ENCODE results near the gene ZNF474. TPM values are rescaled to one million over a fixed set of nuclear protein-coding genes. Genes with fewer than 3 reads are reported as not detected.

The ZNF474 gene
- total and polyA plus RNA-seq, 2 of the 4 experiments (the other 2 are of a cell fraction) = 0.24 to 0.54 TPM

DNA sequence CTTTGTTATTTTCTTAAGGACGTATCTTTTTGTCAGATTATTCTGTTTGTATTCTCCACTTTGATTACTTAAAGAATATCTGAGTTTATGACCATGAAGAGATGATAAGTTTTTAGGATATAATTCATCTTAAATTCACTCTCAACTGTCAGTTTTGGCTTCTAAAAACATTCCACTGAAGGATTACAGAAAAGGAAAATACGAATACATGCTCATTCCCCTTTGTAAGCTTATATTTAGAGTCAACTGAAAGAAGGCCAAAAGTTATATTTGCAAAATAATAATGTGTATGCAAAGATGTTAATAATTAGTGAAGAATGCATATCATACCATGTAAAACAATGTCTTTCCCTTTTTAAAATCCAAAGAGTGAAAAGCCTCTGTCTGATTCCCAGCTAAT is 52.5 kb downstream of the ZNF474 start:
- POLR2A ChIA-PET (ENCODE audit: unreplicated experiment) = interaction anchor here (1.4 kb wide), 1 partner anchor 104 kb away, joined by 7 read pairs; the partner anchor contains the start of gene LOX
- TF ChIP-seq ELK1 (IDR thresholded peaks at IDR 0.05; ENCODE audit: borderline replicate concordance, low read depth, low read length) (no peak), POLR2A (IDR thresholded peaks at IDR 0.05; ENCODE audit: low read depth, low read length) (no peak), USF2 (IDR thresholded peaks at IDR 0.05; ENCODE audit: low read depth, low read length) (no peak), NFE2L2 (IDR thresholded peaks at IDR 0.05; ENCODE audit: low read depth, low read length) (no peak), RAD21 (IDR thresholded peaks at IDR 0.05; ENCODE audit: low read length) (no peak), RFX5 (IDR thresholded peaks at IDR 0.05; ENCODE audit: low read depth, low read length) (no peak), FOS (IDR thresholded peaks at IDR 0.05; ENCODE audit: low read depth, low read length) (no peak), CHD1 (IDR thresholded peaks at IDR 0.05; ENCODE audit: low read depth, low read length) (no peak), RCOR1 (IDR thresholded peaks at IDR 0.05; ENCODE audit: insufficient replicate concordance, low read length) (no peak), BHLHE40 (IDR thresholded peaks at IDR 0.05; ENCODE audit: low read depth, low read length) (no peak), MAFK (IDR thresholded peaks at IDR 0.05; ENCODE audit: low read depth, low read length) (no peak)
- H2BK120ac ChIP-seq (ENCODE audit: low read depth, low read length) = peak overlapping the region; percentile 89; the same call in 1 of the 2 replicates
- no peak overlapping the region for H2AFZ ChIP-seq (replicated peaks; ENCODE audit: low read length, poor library complexity)
- H3K4me1 ChIP-seq (ENCODE audit: control insufficient read depth, insufficient read depth, low read length) = peaks cover 11% of the 10 kb centered on the region
- H3K4me2 ChIP-seq (ENCODE audit: low read depth, low read length) = peak overlapping the region; percentile 58
- H3K27ac ChIP-seq (ENCODE audit: insufficient read depth, low read length) = peak overlapping the region; percentile 66; the same call in 1 of the 2 replicates
- WGBS, 2 experiments (ENCODE audit: extremely low coverage in 2 of 2, insufficient read length in 1 of 2) = no CpG with 5 or more reads among the region's 2 CpGs
- H3K56ac ChIP-seq (ENCODE audit: extremely low read depth, insufficient read depth, low read length) = peak overlapping the region; percentile 88; the same call in 1 of the 2 replicates
- H3K18ac ChIP-seq (ENCODE audit: low read depth, low read length) = peak overlapping the region; percentile 42
- H3K4ac ChIP-seq (ENCODE audit: low read depth, low read length) = peak overlapping the region; percentile 80; the same call in 1 of the 2 replicates
- in situ Hi-C loops (cut with MboI; ENCODE audit: low sequenced_read_pairs) = no loop called here
- H4K5ac ChIP-seq (ENCODE audit: low read depth, low read length) = peak overlapping the region; percentile 57; the same call in 1 of the 2 replicates
- DNase-seq = no peak
- H3K9ac ChIP-seq (ENCODE audit: low read depth, low read length) = peak overlapping the region; percentile 39; the same call in 1 of the 2 replicates
- H2BK5ac ChIP-seq (ENCODE audit: low read depth, low read length, poor library complexity, severe bottlenecking) = peak overlapping the region; percentile 88
- H3K14ac ChIP-seq (replicated peaks; ENCODE audit: low read depth, low read length) = no peak overlapping the region; the same call in 1 of the 2 replicates
- BruUV-seq (replicated peaks) = no TSS peak
- H3K9me3 ChIP-seq (ENCODE audit: control insufficient read depth, insufficient read depth, low read length) = no peaks in the 10 kb centered on the region
- peak overlapping the region; percentile 20; the same call in 1 of the 2 replicates for H3K23ac ChIP-seq (ENCODE audit: low read depth, low read length)
- no peak for ATAC-seq (ENCODE audit: low read depth)
- CTCF ChIA-PET = no interaction called here
- intact Hi-C loops (cut with micrococcal nuclease) = loop anchor here (2.0 kb wide), 2 partner anchors 17 to 213 kb away; no protein-coding TSS in a partner anchor
- dilution Hi-C loops (cut with HindIII; ENCODE audit: low sequenced_read_pairs, unreplicated experiment) = loop anchor here (25.0 kb wide), 1 partner anchor 230 kb away; no protein-coding TSS in a partner anchor
- H2AK9ac ChIP-seq (replicated peaks; ENCODE audit: low read depth, low read length, poor library complexity) = no peak overlapping the region
- peak overlapping the region; percentile 4 to 71; a peak in 3 of 4 replicates for H4K8ac ChIP-seq (ENCODE audit: low read depth in 2 of 2, low read length in 2 of 2)
- H3K36me3 ChIP-seq (ENCODE audit: control insufficient read depth, insufficient read depth, low read length) = no peaks in the 10 kb centered on the region
- H3K4me3 ChIP-seq (ENCODE audit: insufficient read depth, low read depth, low read length) = no peak overlapping the region
- peak overlapping the region; percentile 51; the same call in 1 of the 2 replicates for H4K91ac ChIP-seq (ENCODE audit: insufficient read depth, low read depth, low read length)
- peak overlapping the region; percentile 45; the same call in 1 of the 2 replicates for H2BK20ac ChIP-seq (ENCODE audit: low read depth, low read length)
- peaks cover 0 to 3% of the 10 kb centered on the region in 2 experiments; a peak in 1 of 4 replicates for H3K79me1 ChIP-seq (ENCODE audit: low read depth in 1 of 2, low read length in 2 of 2)
- H2BK15ac ChIP-seq (ENCODE audit: low read depth, low read length) = no peak overlapping the region
- H4K20me1 ChIP-seq (ENCODE audit: insufficient read depth, low read length) = no peaks in the 10 kb centered on the region
- no peak overlapping the region for H2AK5ac ChIP-seq (ENCODE audit: low read depth, low read length)
- H3K27me3 ChIP-seq (ENCODE audit: control insufficient read depth, insufficient read depth, low read length) = no peaks in the 10 kb centered on the region
- no peaks in the 10 kb centered on the region for H3K9me1 ChIP-seq (ENCODE audit: insufficient read depth, low read length)
